PC-3 (cell line): ENCODE measurements around the gene NAP1L4. TPM values are rescaled to one million over a fixed set of nuclear protein-coding genes. Genes with fewer than 3 reads are reported as not detected.

Experiments used
- ATAC-seq: fragments of 200-7000 bp; cut with Tn5 transposase; 2 replicates; pipeline ENCODE4 v1.9.1; 2020; ENCODE audit warnings: mild to moderate bottlenecking, moderate library complexity
- BruUV-seq: library from RNA; stranded (reverse); fragments of 400-500 nt; replicated peaks from 2 replicates; lab custom pipeline; 2021; lab: Mats Ljungman, UMichigan
- CTCF ChIA-PET: fragments of 300-600 bp; sonication (Branson Sonifier 250); formaldehyde crosslinking; loops from one replicate; lab custom pipeline; 2022; ENCODE audit warnings: antibody characterized with exemption; lab: Charles Lee
- POLR2A ChIA-PET: fragments of 300-600 bp; sonication (Branson Sonifier 250); formaldehyde crosslinking; loops from one replicate; lab custom pipeline; 2022; ENCODE audit warnings: antibody characterized with exemption; ENCODE audit not compliant: unreplicated experiment; lab: Charles Lee
- DNase-seq: peaks from one replicate; pipeline ENCODE4 v3.0.0-alpha.2; 2015
- H2AFZ ChIP-seq: fragments of 300-600 bp; sonication (generic); 2 replicates; pipeline ENCODE4 v1.6.0; 2016; ENCODE audit warnings: antibody characterized with exemption, low read length
- H3F3A ChIP-seq: fragments of 300-600 bp; sonication (generic); one replicate; pipeline ENCODE4 v1.6.0; 2017; ENCODE audit warnings: antibody characterized with exemption, low read length, control low read depth, mild to moderate bottlenecking; ENCODE audit not compliant: unreplicated experiment
- H3K27ac ChIP-seq: fragments of 300-600 bp; sonication (generic); 2 replicates; pipeline ENCODE4 v1.5.1; 2016; ENCODE audit warnings: mild to moderate bottlenecking, low read length
- H3K27me3 ChIP-seq: fragments of 300-600 bp; sonication (generic); 2 replicates; pipeline ENCODE4 v1.6.1; 2016; ENCODE audit warnings: low read length, mixed read lengths
- H3K36me3 ChIP-seq: fragments of 300-600 bp; sonication (generic); 2 replicates; pipeline ENCODE4 v1.6.1; 2016; ENCODE audit warnings: low read depth, mixed run types, low read length, mixed read lengths
- H3K4me1 ChIP-seq: fragments of 300-600 bp; sonication (generic); 2 replicates; pipeline ENCODE4 v1.5.1; 2016; ENCODE audit warnings: low read length; ENCODE audit not compliant: insufficient read depth
- H3K4me2 ChIP-seq: fragments of 300-600 bp; sonication (generic); 2 replicates; pipeline ENCODE4 v1.6.0; 2016; ENCODE audit warnings: low read length
- H3K4me3 ChIP-seq: fragments of 300-600 bp; sonication (generic); 2 replicates; pipeline ENCODE4 v1.5.1; 2016; ENCODE audit warnings: mild to moderate bottlenecking, low read length, mixed read lengths
- H3K79me2 ChIP-seq: fragments of 300-600 bp; sonication (generic); 2 replicates; pipeline ENCODE4 v1.6.1; 2017; ENCODE audit warnings: low read length, mixed read lengths
- H3K9ac ChIP-seq: fragments of 300-600 bp; sonication (generic); 2 replicates; pipeline ENCODE4 v1.6.0; 2016; ENCODE audit warnings: mild to moderate bottlenecking, low read length
- H3K9me2 ChIP-seq: fragments of 300-600 bp; sonication (generic); replicated peaks from 2 replicates; pipeline ENCODE4 v1.6.1; 2016; ENCODE audit warnings: mixed run types, low read length, mixed read lengths
- H3K9me3 ChIP-seq: fragments of 300-600 bp; sonication (generic); 2 replicates; pipeline ENCODE4 v1.6.1; 2016; ENCODE audit warnings: low read length, mixed read lengths
- H4K20me1 ChIP-seq: fragments of 300-600 bp; sonication (generic); 2 replicates; pipeline ENCODE4 v1.6.1; 2016; ENCODE audit warnings: low read length, mixed read lengths
- EZH2 ChIP-seq: fragments of 300-600 bp; sonication (generic); IDR thresholded peaks from one replicate; pipeline ENCODE4 v1.6.1; 2017; ENCODE audit warnings: antibody characterized with exemption, mild to moderate bottlenecking, low read length; ENCODE audit not compliant: unreplicated experiment
- EZH2phosphoT487 ChIP-seq: fragments of 300-600 bp; sonication (generic); IDR thresholded peaks from 2 replicates; pipeline ENCODE4 v1.6.1; 2018; ENCODE audit warnings: mild to moderate bottlenecking, antibody characterized with exemption, low read length, borderline replicate concordance
- intact Hi-C: fragments of 100-400 bp; cut with micrococcal nuclease; formaldehyde crosslinking; loops from 2 replicates; pipeline ENCODE4 v1.9.0; 2023
- total RNA-seq: library from RNA; depleted of rRNA; stranded (reverse); fragments of >200 nt; gene quantifications from 2 replicates; pipeline ENCODE4 v1.2.3, GENCODE V29; 2014
- TF ChIP-seq, protein P1 (sequence below): fragments of 300-600 bp; sonication (generic); conservative IDR thresholded peaks from 2 replicates; pipeline ENCODE4 v1.5.1; 2017; ENCODE audit warnings: antibody characterized with exemption, low read depth, mild to moderate bottlenecking, low read length

Gene NAP1L4
- total RNA-seq, 1 experiment from 2014 or later, result 115 TPM

- DNase-seq (no peak), ATAC-seq (no peak)
- H3K4me2 ChIP-seq, result no peak overlapping the region
- no peaks in the 10 kb centered on the region for H3K9me2 ChIP-seq
- H3K4me1 ChIP-seq, result no peaks in the 10 kb centered on the region
- CTCF ChIA-PET, result no interaction called here
- no TSS peak for BruUV-seq
- no peak overlapping the region for H3K9ac ChIP-seq
- H4K20me1 ChIP-seq, result no peaks in the 10 kb centered on the region
- no peak overlapping the region for H3K27ac ChIP-seq
- H2AFZ ChIP-seq, result no peak overlapping the region
- no peaks in the 10 kb centered on the region for H3K9me3 ChIP-seq
- no peaks in the 10 kb centered on the region for H3F3A ChIP-seq
- no peaks in the 10 kb centered on the region for H3K27me3 ChIP-seq
- intact Hi-C loops, result no loop called here
- no peaks in the 10 kb centered on the region for H3K79me2 ChIP-seq
- POLR2A ChIA-PET, result interaction anchor here (0.6 kb wide), 1 partner anchor 82 kb away, joined by 3 read pairs; no protein-coding TSS in a partner anchor
- H3K4me3 ChIP-seq, result no peak overlapping the region
- TF ChIP-seq, protein P1, sequence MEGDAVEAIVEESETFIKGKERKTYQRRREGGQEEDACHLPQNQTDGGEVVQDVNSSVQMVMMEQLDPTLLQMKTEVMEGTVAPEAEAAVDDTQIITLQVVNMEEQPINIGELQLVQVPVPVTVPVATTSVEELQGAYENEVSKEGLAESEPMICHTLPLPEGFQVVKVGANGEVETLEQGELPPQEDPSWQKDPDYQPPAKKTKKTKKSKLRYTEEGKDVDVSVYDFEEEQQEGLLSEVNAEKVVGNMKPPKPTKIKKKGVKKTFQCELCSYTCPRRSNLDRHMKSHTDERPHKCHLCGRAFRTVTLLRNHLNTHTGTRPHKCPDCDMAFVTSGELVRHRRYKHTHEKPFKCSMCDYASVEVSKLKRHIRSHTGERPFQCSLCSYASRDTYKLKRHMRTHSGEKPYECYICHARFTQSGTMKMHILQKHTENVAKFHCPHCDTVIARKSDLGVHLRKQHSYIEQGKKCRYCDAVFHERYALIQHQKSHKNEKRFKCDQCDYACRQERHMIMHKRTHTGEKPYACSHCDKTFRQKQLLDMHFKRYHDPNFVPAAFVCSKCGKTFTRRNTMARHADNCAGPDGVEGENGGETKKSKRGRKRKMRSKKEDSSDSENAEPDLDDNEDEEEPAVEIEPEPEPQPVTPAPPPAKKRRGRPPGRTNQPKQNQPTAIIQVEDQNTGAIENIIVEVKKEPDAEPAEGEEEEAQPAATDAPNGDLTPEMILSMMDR, result no peak
- TF ChIP-seq EZH2phosphoT487 (no peak), EZH2 (no peak)
- H3K36me3 ChIP-seq, result peaks cover 6% of the 10 kb centered on the region; the same call in 1 of the 2 replicates
Observed at GRCh38 chr11:3010521-3011275, 18.6 kb upstream of the NAP1L4 start.

GRCh38 chr11:3010004-3010403 lies 17.9 kb upstream of the NAP1L4 start:
- H3K27me3 ChIP-seq, result no peaks in the 10 kb centered on the region
- TF ChIP-seq, protein P1, result no peak
- TF ChIP-seq EZH2phosphoT487 (no peak), EZH2 (no peak)
- no peak overlapping the region for H3K4me2 ChIP-seq
- ATAC-seq, result no peak
- H3K4me3 ChIP-seq, result no peak overlapping the region
- H3K79me2 ChIP-seq, result no peaks in the 10 kb centered on the region
- no peaks in the 10 kb centered on the region for H3K9me3 ChIP-seq
- no peak for DNase-seq
- no peaks in the 10 kb centered on the region for H3K4me1 ChIP-seq
- no peak overlapping the region for H3K27ac ChIP-seq
- H3F3A ChIP-seq, result no peaks in the 10 kb centered on the region
- no peaks in the 10 kb centered on the region for H4K20me1 ChIP-seq
- no peaks in the 10 kb centered on the region for H3K9me2 ChIP-seq
- BruUV-seq, result no TSS peak
- H3K9ac ChIP-seq, result no peak overlapping the region
- CTCF ChIA-PET, result no interaction called here
- intact Hi-C loops, result no loop called here
- no peaks in the 10 kb centered on the region for H3K36me3 ChIP-seq
- POLR2A ChIA-PET, result interaction anchor here (0.6 kb wide), 1 partner anchor 81 kb away, joined by 3 read pairs; no protein-coding TSS in a partner anchor
- no peak overlapping the region for H2AFZ ChIP-seq

- TF ChIP-seq, protein P1, result no peak
- TF ChIP-seq EZH2 (no peak), EZH2phosphoT487 (no peak)
Observed at GRCh38 chr11:3009481-3009880, 17.4 kb upstream of the NAP1L4 start.

More at GRCh38 chr11:3009481-3009880, 17.4 kb upstream of the NAP1L4 start:
- no peak for DNase-seq
- H3K4me3 ChIP-seq, result no peak overlapping the region
- no peaks in the 10 kb centered on the region for H3F3A ChIP-seq
- no peak for ATAC-seq
- H3K4me1 ChIP-seq, result no peaks in the 10 kb centered on the region
- H3K9me3 ChIP-seq, result no peaks in the 10 kb centered on the region
- intact Hi-C loops, result no loop called here
- no TSS peak for BruUV-seq
- no peak overlapping the region for H3K27ac ChIP-seq
- POLR2A ChIA-PET, result no interaction called here
- no peaks in the 10 kb centered on the region for H3K27me3 ChIP-seq
- no peak overlapping the region for H3K4me2 ChIP-seq
- no peak overlapping the region for H2AFZ ChIP-seq
- no peak overlapping the region for H3K9ac ChIP-seq
- H3K9me2 ChIP-seq, result no peaks in the 10 kb centered on the region
- no peaks in the 10 kb centered on the region for H3K36me3 ChIP-seq
- H3K79me2 ChIP-seq, result no peaks in the 10 kb centered on the region
- no peaks in the 10 kb centered on the region for H4K20me1 ChIP-seq
- CTCF ChIA-PET, result no interaction called here
